GM12873 (cell line): ENCODE measurements around the gene RIC1.

Experiments used
- TF ChIP-seq, protein P1 (sequence below): IDR thresholded peaks from 2 replicates; pipeline ENCODE4 v1.5.1; 2012; ENCODE audit warnings: low read depth, mild to moderate bottlenecking, moderate library complexity, low read length, control low read depth; ENCODE audit not compliant: insufficient read depth; ENCODE audit errors: missing control alignments

The RIC1 gene

DNA sequence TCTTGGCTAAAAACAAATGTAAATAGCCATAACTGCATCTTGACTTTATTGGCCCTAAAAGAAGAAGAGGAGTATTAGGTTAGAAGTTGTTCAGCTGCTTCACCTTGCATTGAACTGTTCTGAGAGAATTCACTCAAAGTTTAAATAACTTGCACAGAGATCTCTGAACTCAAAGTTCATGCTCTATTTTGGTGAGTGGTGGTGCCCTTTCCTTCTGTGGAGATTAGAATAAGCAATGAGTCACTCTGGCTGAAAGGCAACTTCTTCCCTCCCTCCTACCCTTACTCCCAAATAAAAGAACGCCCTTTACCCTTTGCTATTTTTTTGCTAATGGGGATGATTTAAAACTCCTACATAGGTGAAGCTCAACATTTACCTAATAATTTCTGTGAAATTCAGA lies 155.1 kb downstream of the RIC1 start:
- TF ChIP-seq, protein P1, sequence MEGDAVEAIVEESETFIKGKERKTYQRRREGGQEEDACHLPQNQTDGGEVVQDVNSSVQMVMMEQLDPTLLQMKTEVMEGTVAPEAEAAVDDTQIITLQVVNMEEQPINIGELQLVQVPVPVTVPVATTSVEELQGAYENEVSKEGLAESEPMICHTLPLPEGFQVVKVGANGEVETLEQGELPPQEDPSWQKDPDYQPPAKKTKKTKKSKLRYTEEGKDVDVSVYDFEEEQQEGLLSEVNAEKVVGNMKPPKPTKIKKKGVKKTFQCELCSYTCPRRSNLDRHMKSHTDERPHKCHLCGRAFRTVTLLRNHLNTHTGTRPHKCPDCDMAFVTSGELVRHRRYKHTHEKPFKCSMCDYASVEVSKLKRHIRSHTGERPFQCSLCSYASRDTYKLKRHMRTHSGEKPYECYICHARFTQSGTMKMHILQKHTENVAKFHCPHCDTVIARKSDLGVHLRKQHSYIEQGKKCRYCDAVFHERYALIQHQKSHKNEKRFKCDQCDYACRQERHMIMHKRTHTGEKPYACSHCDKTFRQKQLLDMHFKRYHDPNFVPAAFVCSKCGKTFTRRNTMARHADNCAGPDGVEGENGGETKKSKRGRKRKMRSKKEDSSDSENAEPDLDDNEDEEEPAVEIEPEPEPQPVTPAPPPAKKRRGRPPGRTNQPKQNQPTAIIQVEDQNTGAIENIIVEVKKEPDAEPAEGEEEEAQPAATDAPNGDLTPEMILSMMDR: no peak

DNA sequence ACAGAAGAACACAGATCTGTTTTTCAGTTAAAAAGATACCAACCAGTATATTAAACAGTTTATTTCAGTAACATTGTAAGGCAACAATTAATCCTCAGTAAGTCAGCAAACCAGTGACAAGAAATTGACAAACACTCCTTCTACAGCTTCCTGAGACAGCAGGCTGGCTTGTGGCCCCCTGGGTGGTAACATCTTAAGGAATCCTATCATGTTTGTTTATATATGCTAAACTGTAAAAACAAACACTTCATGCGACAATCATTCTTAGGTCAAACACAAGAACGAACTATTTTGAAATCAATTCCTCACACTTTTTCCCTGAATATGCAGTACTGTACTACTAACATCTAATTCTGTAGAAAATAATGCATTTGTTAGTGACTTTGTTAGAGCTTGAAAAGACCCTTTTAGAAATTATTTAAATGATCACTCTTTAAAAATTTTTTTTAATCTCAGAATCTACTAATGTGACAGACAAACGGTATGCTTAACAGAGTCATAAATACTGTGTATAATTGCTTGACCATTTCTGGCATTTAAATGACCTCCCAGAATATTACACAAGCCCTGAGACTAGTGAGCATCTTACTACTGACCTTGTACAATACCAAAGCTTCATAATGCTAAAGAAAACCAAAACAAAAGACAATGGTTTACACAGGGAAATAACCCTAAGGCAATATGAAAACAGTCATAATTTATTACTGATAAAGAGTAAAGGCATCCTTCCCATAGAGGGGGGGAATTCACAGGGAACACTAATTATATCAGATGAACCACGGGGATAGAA lies 155.8 kb downstream of the RIC1 start:
- TF ChIP-seq, protein P1: no peak

DNA sequence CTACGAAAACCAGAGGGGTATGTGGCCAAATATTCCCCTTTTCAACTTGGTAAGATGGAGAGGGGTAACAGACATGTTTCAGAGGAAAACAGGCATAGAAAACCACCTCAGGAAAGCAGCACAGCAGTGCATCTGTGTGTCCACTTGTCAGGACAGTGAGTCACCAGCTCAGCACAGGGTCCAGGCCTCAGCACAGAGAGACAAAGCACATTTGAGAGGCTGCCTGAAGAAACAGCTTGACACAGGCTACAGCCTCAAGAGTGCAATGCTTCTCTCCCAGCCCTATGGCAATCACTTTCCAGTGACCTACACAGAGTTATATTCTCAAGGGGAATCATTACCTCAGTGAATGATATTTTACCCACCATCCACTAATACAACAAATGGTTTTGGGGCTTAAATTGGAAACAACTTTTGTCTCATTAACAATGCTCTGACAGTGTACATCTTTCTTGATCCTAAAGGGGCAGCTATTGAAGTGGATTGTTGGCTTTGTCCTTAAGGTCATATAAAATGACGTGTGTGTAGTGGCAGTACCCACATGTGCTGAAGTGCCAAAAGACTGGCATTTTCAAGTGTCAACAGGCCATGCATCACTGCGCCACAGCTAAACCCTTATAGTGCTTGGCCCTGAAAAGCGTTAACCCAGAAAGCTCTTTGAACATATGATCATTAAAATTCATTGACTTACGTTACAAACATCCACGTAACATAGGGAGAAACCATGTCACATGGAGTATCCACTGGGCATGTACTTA lies 157.6 kb downstream of the RIC1 start:
- TF ChIP-seq, protein P1: no peak

DNA sequence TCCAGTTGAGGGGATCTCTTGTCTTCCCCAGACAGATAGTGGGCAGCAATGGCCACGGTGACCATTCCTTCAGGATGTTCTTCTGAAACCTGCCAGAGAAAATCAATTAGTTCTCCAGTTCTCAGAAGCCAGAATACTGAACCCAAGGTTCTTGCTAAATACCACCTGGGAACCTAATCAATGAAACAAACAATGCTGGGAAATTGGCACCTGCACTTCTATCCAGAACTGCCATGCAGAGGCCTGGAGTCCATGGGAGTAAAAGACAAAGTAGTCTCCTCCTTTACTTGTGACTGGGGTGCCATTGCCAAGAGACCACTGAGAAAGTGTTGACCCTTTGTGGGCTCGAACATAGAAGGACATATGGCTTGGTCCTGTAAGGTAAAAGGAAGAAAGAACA lies 158.3 kb downstream of the RIC1 start:
- TF ChIP-seq, protein P1: no peak

DNA sequence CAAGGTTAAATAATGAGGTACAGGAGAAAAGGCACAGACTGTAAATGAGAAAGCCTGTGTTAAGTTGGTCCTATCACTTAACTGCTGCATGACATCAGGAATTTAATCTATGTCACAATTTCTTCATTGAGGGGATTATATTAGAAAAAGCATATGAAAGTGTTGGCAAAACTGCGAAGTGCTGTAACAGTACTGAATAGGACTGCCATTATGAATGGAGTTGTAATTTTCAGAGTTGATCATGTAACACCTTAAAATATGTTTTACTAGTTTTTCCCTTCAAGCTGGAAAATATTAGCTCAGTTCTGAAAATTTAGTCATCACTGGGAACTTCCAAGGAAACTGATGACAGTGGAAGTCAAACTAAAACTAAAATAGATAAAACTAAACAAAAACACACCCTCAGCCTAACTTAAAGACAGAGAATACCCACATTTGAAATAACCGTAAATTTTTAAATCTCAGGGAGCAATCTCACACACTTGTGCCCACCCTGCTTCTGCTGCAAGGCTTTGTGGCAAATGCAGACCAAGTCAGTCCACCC lies 158.9 kb downstream of the RIC1 start:
- TF ChIP-seq, protein P1: no peak

DNA sequence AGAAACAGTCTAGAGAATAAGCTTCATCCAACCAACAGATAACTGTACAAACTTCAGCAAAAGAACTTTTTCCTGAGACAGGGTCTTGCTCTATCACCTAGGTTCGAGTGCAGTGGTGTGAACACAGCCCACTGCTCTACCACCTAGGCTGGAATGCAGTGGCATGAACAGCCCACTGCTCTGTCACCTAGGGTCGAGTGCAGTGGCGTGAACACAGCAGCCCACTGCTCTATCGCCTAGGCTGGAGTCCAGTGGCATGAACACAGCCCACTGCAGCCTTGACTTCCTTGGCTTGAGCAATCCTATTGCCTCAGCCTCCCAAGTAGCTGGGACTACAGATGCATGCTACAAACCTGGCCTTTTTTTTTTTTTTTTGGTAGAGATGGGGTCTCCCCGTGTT lies 160.6 kb downstream of the RIC1 start:
- TF ChIP-seq, protein P1: no peak

DNA sequence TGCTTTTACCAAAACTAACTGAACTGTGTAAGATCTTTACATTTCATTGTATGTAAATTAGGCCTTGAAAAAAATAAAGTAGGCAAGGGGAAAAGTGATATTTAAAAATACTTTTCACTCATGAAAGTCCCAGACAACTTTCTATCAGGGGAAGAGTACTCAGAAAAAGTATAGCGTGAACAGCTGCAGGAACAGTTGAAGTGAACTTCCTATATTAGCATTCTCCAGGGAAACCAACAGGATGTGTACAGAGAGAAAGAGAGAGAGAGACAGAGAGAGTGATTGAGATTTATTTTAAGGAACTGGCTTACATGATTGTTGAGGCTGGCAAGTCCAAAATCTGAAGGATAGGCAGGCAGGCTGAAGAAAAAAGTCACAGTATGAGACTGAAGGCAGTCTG lies 162.0 kb downstream of the RIC1 start:
- TF ChIP-seq, protein P1: no peak
